Measurements from ENCODE around the gene FMO1.

- TF ChIP-seq ZNF565 (CRISPR knock-in tag; conservative IDR thresholded peaks at IDR 0.05; ENCODE audit: low read depth) = no peak
- TF ChIP-seq ZC3H10 (CRISPR knock-in tag; IDR thresholded peaks at IDR 0.05) = no peak
- TF ChIP-seq PPARA (CRISPR knock-in tag; IDR thresholded peaks at IDR 0.05; ENCODE audit: borderline replicate concordance) = no peak
- no peak for TF ChIP-seq GLIS3 (CRISPR knock-in tag; IDR thresholded peaks at IDR 0.05)
- TF ChIP-seq ESRRG (CRISPR knock-in tag; IDR thresholded peaks at IDR 0.05) = no peak
- no peak for TF ChIP-seq TSHZ2 (CRISPR knock-in tag; IDR thresholded peaks at IDR 0.05)
- no peak for TF ChIP-seq CSDC2 (CRISPR knock-in tag; IDR thresholded peaks at IDR 0.05)
- no peak for TF ChIP-seq RARB (CRISPR knock-in tag; IDR thresholded peaks at IDR 0.05)
- no peak for TF ChIP-seq ZFP30 (CRISPR knock-in tag; IDR thresholded peaks at IDR 0.05)
- no peak for TF ChIP-seq ZFP3 (CRISPR knock-in tag; IDR thresholded peaks at IDR 0.05)
- TF ChIP-seq BACH2 (CRISPR knock-in tag; IDR thresholded peaks at IDR 0.05; ENCODE audit: borderline replicate concordance) = no peak
Observed at GRCh38 chr1:171207377-171207776, 40.9 kb upstream of the FMO1 start.
